HuH-7.5 (cell line): ENCODE data around the gene PNPO.
"Not testable (repeated sequence)": the region's sequence is repeated elsewhere in the genome, so short reads cannot be mapped to it uniquely, and the experiment has no call there.

ENCODE experiments used
- DNase-seq: peaks from one replicate; pipeline ENCODE4 v3.0.0; 2011; ENCODE audit warnings: low spot score

The PNPO gene

DNA sequence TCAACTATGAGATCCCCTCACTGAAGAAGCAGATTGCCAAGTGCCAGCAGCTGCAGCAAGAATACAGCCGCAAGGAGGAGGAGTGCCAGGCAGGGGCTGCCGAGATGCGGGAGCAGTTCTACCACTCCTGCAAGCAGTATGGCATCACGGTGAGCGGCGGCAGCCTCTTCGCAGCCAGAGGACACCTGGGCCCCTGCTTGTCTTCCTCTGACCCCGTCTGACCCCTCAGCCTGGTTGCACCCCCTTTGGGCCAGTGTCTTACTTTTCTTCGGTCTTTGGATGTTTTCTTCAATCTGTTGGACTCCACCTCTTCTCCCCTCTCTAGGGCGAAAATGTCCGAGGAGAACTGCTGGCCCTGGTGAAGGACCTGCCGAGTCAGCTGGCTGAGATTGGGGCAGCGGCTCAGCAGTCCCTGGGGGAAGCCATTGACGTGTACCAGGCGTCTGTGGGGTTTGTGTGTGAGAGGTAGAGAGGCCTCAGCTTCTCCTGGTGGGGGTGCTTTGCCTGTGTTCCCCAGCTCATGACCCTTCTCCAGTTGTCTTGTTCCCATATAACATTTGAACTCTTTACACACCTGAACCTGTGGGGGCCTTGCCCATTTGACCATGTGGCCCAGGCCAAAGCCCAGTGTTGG, 33.9 kb downstream of the PNPO start:
- no peak for DNase-seq

DNA sequence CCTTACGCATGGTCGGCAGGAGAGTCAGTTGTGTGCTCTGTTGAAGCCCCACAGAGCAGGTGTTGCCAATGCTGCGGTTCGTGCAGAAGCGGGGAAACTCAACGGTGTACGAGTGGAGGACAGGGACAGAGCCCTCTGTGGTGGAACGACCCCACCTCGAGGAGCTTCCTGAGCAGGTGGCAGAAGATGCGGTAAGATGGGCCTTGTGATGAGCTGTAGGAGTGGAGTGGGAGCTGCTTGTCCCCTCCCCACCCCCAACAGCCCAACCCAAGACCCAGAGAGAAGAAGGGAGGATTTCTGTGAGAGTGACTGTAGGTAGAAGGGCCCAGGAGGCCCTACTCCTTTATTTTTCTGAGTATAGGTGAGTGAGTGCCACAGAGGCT, 34.4 kb downstream of the PNPO start:
- no peak for DNase-seq

DNA sequence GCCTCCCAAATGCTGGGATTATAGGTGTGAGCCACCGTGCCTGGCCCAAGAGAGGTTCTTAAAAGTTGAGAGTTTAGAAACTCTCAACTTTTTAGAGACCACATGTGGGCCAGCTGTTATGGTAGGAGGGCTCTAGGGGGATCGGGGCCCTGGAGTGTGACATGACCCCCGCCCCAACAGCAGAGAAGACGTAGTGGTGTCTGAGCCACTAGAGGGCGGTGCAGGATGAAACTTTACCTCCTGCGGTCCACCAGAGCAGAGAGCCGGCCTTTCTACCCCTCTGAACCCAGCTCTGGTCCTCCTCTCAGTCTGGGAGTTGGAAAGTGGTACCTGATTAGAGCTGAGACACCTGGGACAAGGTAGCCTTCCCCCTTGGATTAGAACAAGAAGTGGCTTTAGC, 37.0 kb downstream of the PNPO start:
- DNase-seq: peak; percentile 77

DNA sequence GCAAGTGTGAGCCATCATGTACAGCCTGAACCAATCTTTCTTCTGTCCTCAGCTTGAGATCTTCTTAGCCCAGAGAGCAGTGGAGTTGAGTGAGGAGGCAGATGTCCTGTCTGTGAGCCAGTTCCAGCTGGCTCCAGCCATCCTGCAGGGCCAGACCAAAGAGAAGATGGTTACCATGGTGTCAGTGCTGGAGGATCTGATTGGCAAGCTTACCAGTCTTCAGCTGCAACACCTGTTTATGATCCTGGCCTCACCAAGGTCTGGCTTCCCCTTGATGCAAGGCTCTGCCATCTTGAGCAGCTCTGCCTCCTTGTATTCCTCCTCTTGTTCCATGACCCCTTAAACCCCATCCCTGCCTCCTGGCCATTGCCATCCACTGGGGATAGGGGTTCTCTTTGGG, 39.2 kb downstream of the PNPO start:
- DNase-seq: no peak

DNA sequence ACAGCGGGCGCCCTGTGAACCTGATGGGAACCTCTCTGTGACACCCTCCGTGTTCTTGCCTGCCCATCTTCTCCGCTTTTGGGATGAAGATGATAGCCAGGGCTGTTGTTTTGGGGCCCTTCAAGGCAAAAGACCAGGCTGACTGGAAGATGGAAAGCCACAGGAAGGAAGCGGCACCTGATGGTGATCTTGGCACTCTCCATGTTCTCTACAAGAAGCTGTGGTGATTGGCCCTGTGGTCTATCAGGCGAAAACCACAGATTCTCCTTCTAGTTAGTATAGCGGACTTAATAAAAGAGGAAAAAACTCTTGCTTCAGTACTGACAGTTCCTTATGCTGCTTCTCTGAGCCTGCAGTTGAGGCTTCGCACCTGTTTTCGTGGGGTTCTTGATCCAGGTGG, 40.1 kb downstream of the PNPO start:
- no peak for DNase-seq

DNA sequence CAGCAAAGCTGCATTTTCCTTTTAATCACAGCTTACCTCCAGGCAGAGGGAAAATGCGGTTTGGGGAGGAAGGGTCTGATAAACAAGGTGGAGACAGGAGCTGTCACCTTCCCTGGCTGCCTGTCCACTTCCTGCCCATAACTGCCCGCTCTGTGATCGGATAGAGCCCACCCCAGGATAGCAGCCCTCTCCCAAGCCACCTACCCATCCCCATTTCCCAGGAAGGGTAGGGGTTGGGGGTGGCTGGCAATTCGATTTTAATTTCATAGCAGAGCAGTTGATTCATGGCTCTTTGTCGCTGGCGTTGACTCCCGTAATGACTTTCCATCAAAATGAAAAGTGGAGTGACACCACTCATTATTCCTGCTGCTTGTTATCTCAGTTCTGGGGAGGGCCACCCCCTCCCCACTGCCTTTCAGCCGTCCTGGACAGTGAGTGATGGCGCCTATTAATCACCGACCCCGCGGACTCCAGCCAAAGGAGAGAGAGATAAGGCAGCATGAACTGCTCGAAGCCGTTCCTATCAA, 40.8 kb downstream of the PNPO start:
- no peak for DNase-seq

DNA sequence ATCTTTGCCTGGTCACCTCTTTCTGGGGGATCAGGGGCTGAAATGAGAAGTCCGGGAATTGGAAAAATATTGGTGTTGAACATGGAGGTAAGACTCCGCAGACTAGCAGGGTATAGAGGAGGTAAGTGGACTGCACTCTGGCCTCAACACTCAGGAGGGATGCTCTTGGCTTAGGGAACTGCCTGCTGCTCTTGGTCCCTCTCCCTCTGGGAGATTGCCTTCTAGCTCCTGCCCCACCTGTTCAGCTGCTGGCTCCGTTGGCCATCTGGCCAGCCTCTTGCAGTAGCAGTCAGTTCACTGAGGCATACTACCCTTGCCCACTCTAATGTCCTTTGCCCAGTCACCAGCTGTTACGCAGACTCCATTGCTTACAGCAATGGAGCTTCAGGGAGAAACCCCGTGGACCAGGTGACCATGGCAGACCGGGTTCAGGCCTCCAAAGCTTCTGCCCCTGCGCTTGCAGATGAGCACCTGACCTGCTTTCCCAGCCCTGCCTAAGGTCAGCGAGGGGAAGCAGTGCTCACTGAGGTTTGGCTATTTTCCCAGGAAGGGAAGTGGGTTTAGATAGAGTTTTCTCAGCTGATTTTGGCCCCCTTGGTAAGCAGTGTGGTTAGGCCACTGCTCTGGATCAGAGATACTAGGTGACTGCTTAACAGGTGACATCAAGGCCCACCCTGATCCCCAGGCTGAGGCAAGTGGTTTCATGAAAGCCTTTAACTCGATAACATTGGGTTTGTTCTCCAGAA, 41.4 kb downstream of the PNPO start:
- no peak for DNase-seq

DNA sequence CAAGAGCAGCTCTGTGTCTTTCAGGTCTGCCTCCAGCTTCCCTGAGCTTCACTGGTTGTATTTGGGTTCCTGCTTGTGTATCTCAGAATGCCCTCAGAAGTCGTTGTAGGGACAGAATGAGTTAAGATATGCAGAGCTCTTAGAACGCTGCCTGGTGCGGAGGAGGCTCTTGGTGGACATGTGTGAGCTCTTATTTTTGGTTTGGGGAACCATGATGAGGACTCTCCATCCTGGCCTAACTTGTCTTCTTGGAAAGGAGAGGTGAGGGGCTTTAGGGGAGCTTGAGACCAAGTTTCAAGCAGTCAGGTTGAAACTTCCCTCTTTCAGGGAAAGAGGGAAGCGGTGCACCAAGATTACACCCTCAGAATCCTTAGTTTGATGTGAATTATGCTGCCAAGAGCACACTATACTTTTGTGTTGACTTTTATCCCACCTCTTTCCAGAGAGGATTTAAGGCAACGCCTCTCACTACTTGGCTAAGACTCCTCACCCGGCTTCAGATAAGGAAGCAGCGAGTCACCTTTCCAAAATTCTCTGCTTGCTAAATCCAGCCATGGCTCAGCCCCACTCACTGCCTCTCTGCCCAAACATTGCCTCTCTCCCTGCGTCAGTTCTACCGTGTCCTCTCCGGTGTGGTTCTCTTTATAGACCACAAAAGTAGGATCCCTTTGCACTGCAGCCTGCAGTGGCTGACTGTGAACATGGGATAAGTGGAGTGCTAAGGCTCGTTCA, 42.3 kb downstream of the PNPO start:
- no peak for DNase-seq

DNA sequence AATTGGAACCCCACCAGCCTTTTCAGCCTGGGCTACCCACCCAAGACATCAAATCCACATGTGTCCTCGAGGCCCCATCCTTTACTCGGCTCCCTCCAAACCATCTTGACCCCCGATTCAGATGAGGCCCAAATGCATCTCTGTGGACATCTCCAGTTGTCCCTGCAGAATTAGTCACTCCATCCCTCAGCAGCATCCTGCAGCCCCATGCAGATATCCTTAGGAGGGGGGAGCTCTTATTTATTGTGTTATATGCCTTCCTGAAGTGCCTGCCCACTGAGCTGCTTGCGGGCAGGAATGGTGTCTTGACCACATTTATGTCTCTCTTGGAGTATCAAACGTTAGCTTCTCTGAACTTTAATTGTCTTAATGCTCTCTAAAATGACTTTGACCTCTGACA, 45.1 kb downstream of the PNPO start:
- no peak for DNase-seq

DNA sequence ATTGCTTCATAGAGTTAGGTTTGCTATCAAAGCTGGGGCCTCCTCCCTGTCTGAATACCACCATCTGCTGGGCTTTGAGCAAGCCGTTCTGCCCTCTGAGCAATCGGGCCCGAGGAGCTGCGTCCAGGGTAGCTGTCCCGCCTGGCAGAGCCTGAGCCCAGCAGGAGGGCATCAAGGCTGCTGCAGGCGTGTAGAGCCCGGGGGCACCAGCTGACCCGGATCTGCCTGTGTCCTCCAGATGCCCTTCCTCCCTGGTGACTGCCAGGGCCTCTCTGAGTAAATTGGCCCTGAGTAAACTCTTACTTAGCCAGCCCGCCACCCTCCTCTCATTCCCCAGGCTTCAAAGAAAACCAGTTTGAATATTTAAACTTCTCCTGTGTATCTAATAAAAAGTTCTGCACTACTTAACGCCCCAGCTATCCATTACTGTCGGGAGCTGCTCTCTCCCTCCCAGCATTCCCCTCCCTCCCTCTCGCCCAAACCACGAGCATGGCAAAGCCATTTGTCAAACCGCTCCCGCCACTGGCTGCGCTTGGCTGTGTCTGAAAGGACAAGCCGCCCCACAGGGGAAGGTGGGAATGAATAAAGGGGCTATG, 46.0 kb downstream of the PNPO start:
- DNase-seq: no peak

DNA sequence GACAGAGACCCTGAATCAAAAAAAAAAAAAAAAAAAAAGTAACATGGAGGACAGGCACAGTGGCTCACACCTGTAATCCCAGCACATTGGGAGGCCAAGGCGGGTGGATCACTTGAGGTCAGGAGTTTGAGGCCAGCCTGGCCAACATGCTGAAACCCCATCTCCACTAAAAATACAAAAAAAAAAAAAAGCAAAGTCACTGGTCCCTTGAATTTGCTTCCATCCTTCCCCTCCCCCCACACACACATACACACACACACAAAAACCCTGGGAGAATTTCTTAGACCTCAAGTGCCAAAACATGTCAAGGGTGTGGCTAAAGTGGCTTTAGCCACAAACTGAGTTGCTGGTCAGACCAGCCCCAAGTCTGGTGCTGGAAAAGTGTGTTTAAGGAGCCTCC, 47.1 kb downstream of the PNPO start:
- DNase-seq: not testable (repeated sequence)

DNA sequence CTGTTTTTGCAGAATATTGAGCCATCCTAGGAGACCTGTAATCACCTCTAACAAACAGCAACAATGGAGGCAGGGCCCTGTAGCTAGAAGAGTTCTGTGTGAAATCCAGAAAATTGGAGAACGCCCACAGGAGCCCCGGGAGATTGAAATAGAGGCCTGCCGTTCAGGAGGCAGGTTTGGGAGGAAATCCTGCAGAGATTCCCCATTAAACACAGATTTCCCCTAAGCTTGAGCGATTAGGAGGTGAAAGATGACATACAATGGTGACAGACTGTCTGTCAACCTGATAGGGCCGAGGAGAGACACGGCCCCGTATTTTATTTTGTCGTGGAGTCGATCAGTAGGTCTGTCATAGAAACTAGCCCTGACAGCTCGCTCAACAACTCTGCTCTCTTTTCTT, 47.8 kb downstream of the PNPO start:
- no peak for DNase-seq

DNA sequence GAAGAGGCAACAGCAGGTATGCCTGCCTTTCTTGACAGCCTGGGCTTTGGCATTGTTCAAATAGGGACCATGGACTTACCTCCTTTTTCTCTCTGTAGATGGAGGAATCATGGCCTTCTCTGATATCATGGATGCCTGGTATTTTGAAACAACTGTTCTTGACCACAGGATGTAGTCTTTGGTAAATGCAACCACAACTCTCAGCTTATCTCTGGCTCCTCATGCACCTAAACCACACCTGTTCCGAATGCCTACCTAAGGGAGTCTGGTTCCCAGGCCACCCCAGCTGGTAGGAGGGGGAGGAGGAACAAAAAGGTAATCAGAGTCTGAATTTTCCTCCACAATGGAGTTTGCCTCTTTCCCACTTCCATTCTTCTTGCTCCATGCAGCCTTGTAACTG, 48.3 kb downstream of the PNPO start:
- DNase-seq: no peak

DNA sequence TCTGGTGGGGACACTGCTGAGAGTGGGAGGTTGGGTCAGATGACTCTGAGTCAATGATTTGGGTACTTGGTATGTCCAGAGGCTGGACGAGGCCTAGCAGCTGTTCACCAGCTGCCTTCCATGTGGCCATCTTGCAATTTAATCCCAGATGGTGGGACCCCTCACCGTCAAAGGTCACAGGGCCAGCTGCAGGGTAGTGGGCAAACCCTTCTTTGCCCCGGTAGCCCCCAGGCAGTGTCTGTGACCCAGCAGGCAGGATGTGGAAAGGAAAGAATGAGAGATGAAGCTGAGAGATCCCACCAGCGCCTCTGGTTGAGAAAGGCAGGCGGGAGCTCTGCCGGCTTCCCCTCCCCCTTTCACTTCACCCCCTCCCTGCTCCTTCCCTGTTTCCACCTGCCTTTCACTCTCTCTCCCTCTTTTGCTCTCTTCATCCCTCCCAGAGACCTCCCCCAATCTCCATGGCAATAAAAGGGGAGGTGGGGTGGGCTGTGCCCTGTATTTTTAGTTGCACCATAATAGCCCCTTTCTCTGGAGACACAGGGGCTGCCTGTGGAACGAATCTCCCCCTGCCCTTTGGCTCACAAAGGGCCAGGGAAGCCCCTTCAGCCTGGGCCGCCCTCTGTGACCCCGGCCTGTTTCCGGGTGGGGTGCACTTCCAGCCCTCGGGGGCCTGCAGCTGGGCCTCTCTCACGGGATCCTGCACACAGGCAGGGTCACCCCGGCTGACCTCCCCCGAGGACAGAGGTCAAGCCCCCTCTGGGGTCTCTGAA, 49.8 kb downstream of the PNPO start:
- no peak for DNase-seq

DNA sequence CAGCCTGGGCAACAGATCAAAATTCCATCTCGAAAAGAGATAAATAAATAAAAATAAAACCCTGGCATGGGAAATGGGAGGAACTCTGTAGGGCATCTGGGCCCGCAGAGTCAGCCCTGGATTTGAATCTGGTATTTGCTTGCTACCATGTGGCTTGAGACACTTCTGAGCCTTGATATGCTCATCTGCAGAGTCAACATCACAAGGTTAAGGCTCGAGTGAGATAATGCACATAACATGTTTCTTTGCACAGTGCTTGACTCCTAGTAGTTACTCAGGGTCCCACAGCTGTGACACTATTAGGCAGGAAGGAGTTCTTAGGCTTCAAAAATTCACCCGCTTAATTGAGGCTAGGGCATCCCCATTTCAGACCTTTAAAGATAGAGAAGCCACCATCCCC, 50.8 kb downstream of the PNPO start:
- DNase-seq: no peak

DNA sequence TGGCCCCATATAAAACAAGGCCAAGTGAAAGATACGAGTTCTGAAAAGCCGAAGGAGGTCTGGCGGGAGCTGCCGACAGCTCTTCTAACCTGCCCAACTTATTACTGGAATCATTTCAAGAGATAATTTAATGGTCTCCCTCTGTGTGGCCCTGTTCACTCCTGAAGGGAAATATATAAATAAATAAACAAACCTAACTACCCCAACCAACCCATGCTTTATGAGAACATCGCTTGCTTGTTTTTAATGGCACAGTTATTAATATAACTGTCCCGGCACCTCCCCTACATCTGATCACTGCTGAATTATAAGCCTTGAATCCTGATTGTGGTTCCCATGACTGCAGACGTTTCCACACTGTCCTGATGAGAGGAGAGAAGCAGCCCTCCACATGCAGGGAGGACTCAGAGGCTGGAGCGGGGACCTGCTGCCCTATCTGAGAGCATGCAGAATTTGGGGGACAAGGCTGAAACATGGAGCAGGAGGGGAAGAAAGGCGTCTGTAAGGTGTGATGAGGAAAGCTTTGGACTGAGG, 51.7 kb downstream of the PNPO start:
- DNase-seq: no peak

DNA sequence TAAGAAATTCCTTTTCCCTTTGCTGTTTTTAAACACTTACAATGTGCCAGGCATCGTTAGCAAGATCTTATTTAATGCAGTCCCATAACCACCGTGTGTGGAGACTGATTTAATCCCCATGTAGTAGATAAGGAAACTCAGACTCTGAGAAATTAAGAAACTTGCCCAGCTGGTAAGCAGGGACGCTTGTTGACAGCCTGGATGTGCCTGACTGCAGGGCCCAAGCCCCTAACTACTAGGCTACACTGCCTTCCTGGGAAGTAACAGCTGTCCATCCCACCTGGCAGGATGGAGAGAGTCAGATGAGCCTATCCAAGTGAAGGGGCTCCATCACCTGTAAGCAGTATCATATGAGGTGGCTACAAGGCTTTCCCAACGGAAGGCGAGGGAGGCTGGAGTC, 52.6 kb downstream of the PNPO start:
- DNase-seq: no peak

DNA sequence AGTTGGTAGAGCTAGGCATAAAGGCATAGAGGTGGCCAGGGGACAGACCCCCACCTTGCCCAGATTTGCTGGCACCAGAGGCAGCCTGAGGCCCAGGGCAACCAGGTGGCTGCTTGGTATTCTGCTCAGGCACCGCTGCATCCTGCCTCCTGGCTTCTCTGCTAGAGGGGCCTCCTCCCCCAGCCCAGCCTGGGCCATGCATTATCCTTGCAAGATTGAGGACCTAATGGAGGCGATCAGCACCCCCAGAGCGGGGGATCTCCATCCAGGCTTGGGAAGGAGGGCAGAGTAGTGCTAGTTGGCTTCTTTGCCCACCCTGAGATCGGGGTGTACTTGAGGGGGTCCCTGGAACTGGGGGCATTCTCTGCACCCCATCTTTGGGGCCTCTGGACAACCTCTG, 53.4 kb downstream of the PNPO start:
- DNase-seq: no peak

DNA sequence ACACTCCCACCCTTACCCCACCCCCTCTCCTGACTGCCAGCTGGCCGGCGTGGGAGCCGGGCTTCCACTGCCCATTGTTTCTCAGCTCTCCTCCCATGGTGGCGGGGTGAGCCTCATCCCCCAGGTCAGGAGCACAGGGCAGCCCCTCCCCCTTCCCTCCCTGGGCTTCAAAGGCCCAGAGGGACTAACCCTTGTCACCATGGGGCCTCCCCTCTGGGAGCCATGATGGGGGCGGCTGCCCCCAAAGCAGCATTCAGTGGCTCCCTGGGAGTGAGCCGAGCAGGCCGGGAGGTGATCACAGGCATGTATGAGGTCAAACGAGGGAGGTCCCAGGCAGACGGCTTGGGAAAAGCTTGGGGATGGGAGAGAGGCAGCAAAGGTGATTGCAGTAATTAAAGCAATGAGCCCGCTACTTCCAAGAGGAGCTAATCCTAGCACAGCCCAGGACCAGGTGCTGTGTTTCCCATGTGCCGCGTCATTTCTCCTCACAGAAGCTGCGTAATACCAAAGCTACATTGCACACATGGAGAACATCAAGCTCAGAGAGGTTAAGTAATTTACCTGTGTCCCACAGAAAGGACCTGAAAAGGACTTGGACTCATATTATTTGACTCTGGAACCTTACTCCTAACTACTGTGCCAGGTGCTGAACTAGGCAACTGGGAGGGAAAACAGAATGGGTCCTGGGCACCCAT, 54.0 kb downstream of the PNPO start:
- DNase-seq: no peak

DNA sequence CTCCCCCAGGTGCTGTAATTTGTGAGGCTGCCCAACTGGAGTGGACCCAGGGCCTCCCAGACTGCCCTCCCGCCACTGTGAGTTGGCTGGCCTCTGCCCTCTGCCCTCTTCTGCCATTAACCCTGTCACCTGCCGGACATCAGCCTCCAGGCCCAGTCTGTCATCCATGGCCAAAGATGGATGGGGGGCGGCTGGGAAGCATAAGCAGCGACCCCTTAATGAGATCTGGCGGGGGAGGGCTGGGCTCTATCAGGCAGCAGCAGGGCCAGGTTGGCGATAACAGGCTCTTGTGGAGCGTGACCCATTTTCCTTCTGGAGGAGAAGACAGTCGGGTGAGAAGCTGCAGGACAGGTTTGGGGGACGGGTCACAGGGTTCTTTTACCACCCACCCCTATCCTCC, 54.8 kb downstream of the PNPO start:
- no peak for DNase-seq

DNA sequence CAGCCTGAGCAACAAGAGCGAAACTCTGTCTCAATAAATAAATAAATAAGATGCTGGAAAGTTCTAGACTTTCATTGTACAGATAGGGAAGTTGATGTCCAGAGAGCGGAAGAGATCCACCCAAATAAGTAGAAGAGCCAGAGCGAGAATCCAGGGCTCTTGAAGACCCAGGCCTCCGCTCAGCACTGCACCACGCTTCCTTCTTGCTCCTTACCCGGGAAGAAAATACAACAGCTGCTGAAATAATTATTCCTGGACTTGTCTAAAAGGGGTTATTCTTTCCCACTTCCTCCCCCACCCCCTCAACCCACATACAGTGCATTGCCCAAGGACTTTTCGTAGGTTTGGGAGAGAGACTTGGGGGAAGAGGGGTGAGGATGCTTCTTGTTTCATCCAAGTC, 56.2 kb downstream of the PNPO start:
- no peak for DNase-seq
